HG02884 (cell line): Measurements from ENCODE around the gene TDP2.
"Not testable (repeated sequence)": the region's sequence is repeated elsewhere in the genome, so short reads cannot be mapped to it uniquely, and the experiment has no call there.

Experiments used
- ATAC-seq: cut with Tn5 transposase; IDR thresholded peaks from one replicate; pipeline ENCODE4 v1.9.1; 2021; ENCODE audit warnings: mild to moderate bottlenecking, moderate library complexity; ENCODE audit not compliant: unreplicated experiment

The TDP2 gene

GRCh38 chr6:24666641-24667377 is at the start of gene TDP2, which contains the start of gene ACOT13:
TDP2 (minus strand) TSS chr6:24666899; CDS start chr6:24666862, 37 bp downstream.
ACOT13 (plus strand) TSS chr6:24667077; CDS start chr6:24667264, 187 bp downstream.
- peak; percentile 94 for ATAC-seq

- ATAC-seq: no peak
These were observed 44.0 kb upstream of the TDP2 start for GRCh38 chr6:24710519-24711303.

GRCh38 chr6:24709014-24709711 is 42.5 kb upstream of the TDP2 start:
- ATAC-seq: no peak

- ATAC-seq: no peak
These were observed 41.9 kb upstream of the TDP2 start for GRCh38 chr6:24708612-24709011.

- ATAC-seq: no peak
These were observed 37.8 kb upstream of the TDP2 start for GRCh38 chr6:24704468-24704867.

- ATAC-seq: no peak
These were observed 36.1 kb upstream of the TDP2 start for GRCh38 chr6:24702720-24703282.

GRCh38 chr6:24699521-24700359 is 33.0 kb upstream of the TDP2 start:
- no peak for ATAC-seq

- ATAC-seq: no peak
These were observed 29.4 kb upstream of the TDP2 start for GRCh38 chr6:24696097-24696496.

GRCh38 chr6:24695635-24696034 is 28.9 kb upstream of the TDP2 start:
- not testable (repeated sequence) for ATAC-seq

- ATAC-seq: no peak
These were observed 27.5 kb upstream of the TDP2 start for GRCh38 chr6:24694198-24694597.

- no peak for ATAC-seq
These were observed 26.3 kb upstream of the TDP2 start for GRCh38 chr6:24692848-24693592.

- ATAC-seq: no peak
These were observed 25.7 kb upstream of the TDP2 start for GRCh38 chr6:24692415-24692814.

GRCh38 chr6:24692003-24692402 is 25.3 kb upstream of the TDP2 start:
- no peak for ATAC-seq

- ATAC-seq: no peak
These were observed 24.9 kb upstream of the TDP2 start for GRCh38 chr6:24691550-24691949.

GRCh38 chr6:24690593-24690992 is 23.9 kb upstream of the TDP2 start:
- ATAC-seq: no peak

GRCh38 chr6:24689964-24690363 is 23.3 kb upstream of the TDP2 start:
- no peak for ATAC-seq

- no peak for ATAC-seq
These were observed 20.2 kb upstream of the TDP2 start for GRCh38 chr6:24686946-24687345.

GRCh38 chr6:24686408-24686807 is 19.7 kb upstream of the TDP2 start:
- ATAC-seq: no peak
